ENCODE measurements around the gene XPO6. TPM values are rescaled to one million over a fixed set of nuclear protein-coding genes. Genes with fewer than 3 reads are reported as not detected.
A peak's percentile ranks its signal among the peaks of the same experiment; 100 is the strongest.

XPO6 gene
- total RNA-seq (100 to 1,000 TPM in 1 of 2 donors, 10 to 100 TPM in 1; 87.3 to 155 TPM), polyA plus RNA-seq (ENCODE audit: insufficient read length in 6 of 6) (10 to 100 TPM; 75.7 to 86.7 (median 79.5) TPM)
- long read RNA-seq, donor 1, partial matches to known transcripts: 40 of 40 reads
- long read RNA-seq, donor 1, other reads (novel, unspliced or antisense): 0 of 40 reads
- long read RNA-seq, donor 2, partial matches to known transcripts: 37 of 38 reads
- long read RNA-seq, donor 2, other reads (novel, unspliced or antisense): 0 of 38 reads
- long read RNA-seq, donor 3, full-length matches to known transcripts: 4 of 22 reads
- long read RNA-seq, donor 3, partial matches to known transcripts: 18 of 22 reads
- long read RNA-seq, donor 3, other reads (novel, unspliced or antisense): 0 of 22 reads
- long read RNA-seq, donor 4, partial matches to known transcripts: 3 of 4 reads
- long read RNA-seq, donor 4, other reads (novel, unspliced or antisense): 1 of 4 reads
- long read RNA-seq, donor 5, full-length matches to known transcripts: 1 of 23 reads
- long read RNA-seq, donor 5, partial matches to known transcripts: 22 of 23 reads
- long read RNA-seq, donor 5, other reads (novel, unspliced or antisense): 0 of 23 reads
- long read RNA-seq, donor 6, full-length matches to known transcripts: 2 of 8 reads
- long read RNA-seq, donor 6, partial matches to known transcripts: 6 of 8 reads
- long read RNA-seq, donor 6, other reads (novel, unspliced or antisense): 0 of 8 reads
- long read RNA-seq, donor 7, full-length matches to known transcripts: 3 of 9 reads
- long read RNA-seq, donor 7, partial matches to known transcripts: 6 of 9 reads
- long read RNA-seq, donor 7, other reads (novel, unspliced or antisense): 0 of 9 reads
- long read RNA-seq, donor 8, partial matches to known transcripts: 13 of 13 reads
- long read RNA-seq, donor 8, other reads (novel, unspliced or antisense): 0 of 13 reads
- long read RNA-seq, donor 9: 0 reads
- long read RNA-seq, donor 10, partial matches to known transcripts: 3 of 5 reads
- long read RNA-seq, donor 10, other reads (novel, unspliced or antisense): 2 of 5 reads
- long read RNA-seq, donor 11: 0 reads
- long read RNA-seq, donor 12, partial matches to known transcripts: 14 of 14 reads
- long read RNA-seq, donor 12, other reads (novel, unspliced or antisense): 0 of 14 reads

- peak; percentile 94 to 98 (median 97) for DNase-seq
- peak within 1 kb of the TSS; percentile 83 to 87 for H3K27ac ChIP-seq
- intact Hi-C loops (cut with DNase I): no loop called here
- no peaks in the 10 kb centered on the region for H3K9me3 ChIP-seq
- ATAC-seq: peak; percentile 97
- H3K36me3 ChIP-seq: peaks cover 0 to 22% of the 10 kb centered on the region in 2 donors
- H3K4me3 ChIP-seq: peak within 1 kb of the TSS; percentile 83 to 95
- TF ChIP-seq CTCF (IDR thresholded peaks at IDR 0.05): no peak
- no peaks in the 10 kb centered on the region for H3K27me3 ChIP-seq
- peaks cover 6 to 43% of the 10 kb centered on the region in 2 donors for H3K4me1 ChIP-seq
Observed at GRCh38 chr16:28211758-28212531, at the start of gene XPO6. Gene XPO6 (minus strand): TSS chr16:28211965. CDS start chr16:28211368, 597 bp downstream.

GRCh38 chr16:28260193-28260592 lies 48.4 kb upstream of the XPO6 start:
- H3K9me3 ChIP-seq: peaks cover 0 to 2% of the 10 kb centered on the region in 2 donors
- intact Hi-C loops (cut with DNase I): no loop called here
- no peak overlapping the region for H3K27ac ChIP-seq
- H3K27me3 ChIP-seq: peaks cover 4 to 56% of the 10 kb centered on the region in 2 donors
- no peak overlapping the region for H3K4me3 ChIP-seq
- ATAC-seq (no peak), DNase-seq (no peak)
- no peaks in the 10 kb centered on the region for H3K36me3 ChIP-seq
- TF ChIP-seq CTCF (IDR thresholded peaks at IDR 0.05): no peak
- no peaks in the 10 kb centered on the region for H3K4me1 ChIP-seq

DNA sequence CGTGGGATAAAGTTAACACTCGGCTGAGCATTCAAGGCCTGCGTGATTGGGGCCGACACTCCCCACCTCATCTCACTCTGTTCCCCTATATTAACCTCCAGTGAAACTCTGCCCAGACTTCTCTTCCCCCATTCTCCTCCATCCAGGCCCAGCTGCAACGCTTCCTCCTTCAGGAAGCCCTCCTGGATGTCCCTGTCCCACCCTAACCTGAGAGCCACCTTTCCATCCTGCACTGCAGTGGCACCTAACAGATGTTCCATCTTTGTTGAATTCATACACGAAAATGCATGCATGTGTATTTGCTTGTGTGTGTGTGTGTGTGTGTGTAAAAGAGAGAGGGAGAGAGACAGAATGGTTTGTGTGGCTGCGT lies 48.0 kb upstream of the XPO6 start:
- no peak for DNase-seq
- peaks cover 0 to 2% of the 10 kb centered on the region in 2 donors for H3K9me3 ChIP-seq
- H3K27ac ChIP-seq: no peak overlapping the region
- H3K4me1 ChIP-seq: no peaks in the 10 kb centered on the region
- no peak overlapping the region for H3K4me3 ChIP-seq
- no peak for TF ChIP-seq CTCF (IDR thresholded peaks at IDR 0.05)
- H3K27me3 ChIP-seq: peaks cover 4 to 52% of the 10 kb centered on the region in 2 donors
- no peak for ATAC-seq
- no peaks in the 10 kb centered on the region for H3K36me3 ChIP-seq
- intact Hi-C loops (cut with DNase I): no loop called here

GRCh38 chr16:28259091-28259780 lies 47.5 kb upstream of the XPO6 start:
- no peak for TF ChIP-seq CTCF (IDR thresholded peaks at IDR 0.05)
- ATAC-seq (no peak), DNase-seq (peak in 1 of 4 donors; percentile 73)
- Histone ChIP-seq H3K27ac (no peak overlapping the region), H3K4me1 (no peaks in the 10 kb centered on the region), H3K9me3 (peaks cover 0 to 2% of the 10 kb centered on the region in 2 donors), H3K36me3 (no peaks in the 10 kb centered on the region), H3K27me3 (peaks cover 4 to 48% of the 10 kb centered on the region in 2 donors), H3K4me3 (no peak overlapping the region)
- intact Hi-C loops (cut with DNase I): no loop called here
